Stimulated activated CD8-positive, alpha-beta memory T cell treated with anti-CD3 and anti-CD28 coated beads, Interleukin-7, amount 100 ng/mL, for 4 hours (primary cell): ENCODE results near the gene TMEM38A.
A peak's percentile ranks its signal among the peaks of the same experiment; 100 is the strongest.
"Not testable (repeated sequence)": the region's sequence is repeated elsewhere in the genome, so short reads cannot be mapped to it uniquely, and the experiment has no call there.

Experiments used
- DNase-seq, 2 donors: peaks; one replicate each; pipeline ENCODE4 v3.0.0-alpha.2; 2020; ENCODE audit warnings: low read depth in 2 of 2

The TMEM38A gene

DNA sequence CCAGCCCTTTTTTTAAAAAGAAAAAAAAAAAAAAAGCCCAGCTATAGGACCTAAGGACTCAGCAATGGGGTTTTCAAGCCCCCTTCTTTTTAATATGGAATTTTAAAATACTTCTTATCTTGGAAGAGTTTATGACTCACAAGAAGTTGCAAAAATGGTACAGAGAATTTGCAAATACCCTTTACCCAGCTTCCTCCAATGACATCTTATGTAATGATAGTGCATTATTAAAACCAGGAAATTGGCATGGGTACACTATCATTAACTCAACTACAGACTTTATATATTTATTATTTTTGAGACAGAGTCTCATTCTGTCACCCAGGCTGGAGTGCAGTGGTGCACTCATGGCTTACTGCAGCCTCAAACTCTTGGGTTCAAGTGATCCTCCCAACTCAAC is 16.1 kb downstream of the TMEM38A start:
- DNase-seq, result no peak

DNA sequence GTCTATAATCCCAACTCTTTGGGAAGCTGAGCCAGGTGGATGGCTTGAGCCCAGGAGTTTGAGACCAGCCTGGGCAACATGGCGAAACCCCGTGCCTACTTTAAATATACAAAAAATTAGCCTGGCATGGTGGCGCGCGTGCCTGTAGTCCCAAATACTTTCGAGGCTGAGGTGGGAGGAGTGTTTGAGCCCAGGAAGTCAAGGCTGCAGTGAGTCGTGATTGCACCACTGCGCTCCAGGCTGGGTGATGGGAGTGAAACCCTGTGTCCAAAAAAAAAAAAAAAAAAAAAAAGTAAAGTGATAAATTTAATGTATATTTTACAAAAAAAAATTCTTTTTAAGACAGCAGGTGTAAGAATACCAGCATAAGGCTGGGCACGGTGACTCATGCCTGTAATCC is 17.6 kb downstream of the TMEM38A start:
- no peak for DNase-seq

DNA sequence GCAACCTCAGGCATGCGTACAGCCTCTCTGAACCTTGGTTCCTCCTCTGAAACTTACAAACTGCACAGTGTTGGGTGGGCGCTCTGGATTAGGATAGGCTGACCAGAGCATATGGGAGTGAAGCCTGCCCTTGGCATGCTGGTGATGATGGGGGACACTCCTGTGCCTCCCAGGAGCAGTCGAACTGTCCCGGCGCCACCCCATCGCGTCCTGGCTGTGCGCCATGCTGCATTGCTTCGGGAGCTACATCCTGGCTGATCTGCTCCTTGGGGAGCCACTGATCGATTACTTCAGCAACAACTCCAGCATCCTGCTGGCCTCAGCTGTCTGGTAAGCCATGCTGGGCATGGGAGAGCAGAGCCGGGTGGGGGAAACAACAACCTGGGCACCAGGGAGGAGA is 18.9 kb downstream of the TMEM38A start:
- DNase-seq, result no peak

DNA sequence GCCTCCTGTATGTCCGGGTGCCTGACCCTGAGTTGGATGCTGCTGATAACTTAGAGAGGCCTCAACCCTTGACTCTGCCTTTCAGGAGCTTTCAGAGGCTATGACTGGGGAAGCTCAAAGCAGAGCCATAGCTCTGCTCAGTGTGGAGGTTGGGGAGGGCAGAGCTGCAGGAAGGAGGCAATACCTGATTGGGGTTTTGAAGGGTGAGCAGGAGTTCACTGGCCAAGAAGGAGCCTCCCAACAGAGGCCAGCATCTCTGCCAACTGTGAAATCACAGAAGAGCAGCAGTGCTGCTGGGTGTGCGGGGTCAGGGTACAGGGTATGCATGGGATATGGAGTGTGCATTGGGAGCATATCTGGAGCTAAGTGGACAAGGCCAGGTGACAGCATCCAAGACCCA is 21.6 kb downstream of the TMEM38A start:
- DNase-seq, result no peak

DNA sequence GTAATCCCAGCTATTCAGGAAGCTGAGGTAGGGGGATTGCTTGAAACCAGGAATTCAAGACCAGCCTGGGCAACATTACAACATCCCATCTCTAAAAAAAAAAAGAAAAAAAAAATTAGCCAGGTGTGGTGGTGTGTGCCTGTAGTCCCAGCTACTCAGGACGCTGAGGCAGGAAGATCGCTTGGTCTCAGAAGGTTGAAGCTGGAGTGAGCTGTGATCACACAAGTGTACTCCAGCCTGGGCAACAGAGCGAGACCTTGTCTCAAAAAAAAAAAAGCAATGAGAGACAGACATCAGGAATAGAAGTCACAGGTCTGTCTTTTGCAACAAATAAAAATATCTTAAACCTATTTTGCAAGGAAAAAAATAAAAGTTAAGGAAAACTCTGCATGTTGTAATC is 23.3 kb downstream of the TMEM38A start:
- DNase-seq, result no peak

DNA sequence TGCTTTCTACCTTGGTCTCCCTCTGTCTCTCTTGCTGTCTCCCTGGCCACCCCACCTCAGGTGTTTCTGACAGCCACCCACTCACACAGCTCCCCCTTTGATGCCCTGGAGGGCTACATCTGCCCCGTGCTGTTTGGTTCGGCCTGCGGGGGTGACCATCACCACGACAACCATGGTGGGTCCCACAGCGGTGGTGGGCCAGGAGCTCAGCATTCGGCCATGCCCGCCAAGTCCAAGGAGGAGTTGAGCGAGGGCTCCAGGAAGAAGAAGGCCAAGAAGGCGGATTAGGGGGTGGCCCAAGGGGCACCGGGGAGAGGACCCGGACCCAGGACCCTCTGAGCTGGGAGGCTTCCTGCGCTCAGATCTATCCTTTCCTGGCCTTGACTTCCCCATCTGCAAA is 27.1 kb downstream of the TMEM38A start:
- DNase-seq, result no peak

DNA sequence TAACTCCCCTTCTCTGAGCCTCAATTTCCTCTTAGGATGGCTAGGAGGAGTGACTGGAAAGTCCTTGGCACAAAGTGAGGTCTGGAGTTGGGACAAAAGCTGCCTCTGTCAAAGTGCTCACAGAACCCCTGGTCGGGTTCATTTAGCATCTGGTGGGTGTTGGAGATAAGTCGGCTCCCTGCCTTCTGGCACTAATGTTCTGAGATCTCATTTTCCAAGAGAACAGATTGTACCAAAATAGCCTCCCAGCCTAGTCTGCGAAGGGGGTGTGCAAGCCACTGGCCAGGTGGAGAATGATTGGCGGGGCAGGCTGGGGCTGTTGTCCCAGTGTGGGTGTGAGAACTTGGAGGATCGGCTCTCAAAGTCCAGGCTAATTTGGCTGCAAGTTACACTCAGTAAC is 38.0 kb downstream of the TMEM38A start:
- DNase-seq, result no peak

DNA sequence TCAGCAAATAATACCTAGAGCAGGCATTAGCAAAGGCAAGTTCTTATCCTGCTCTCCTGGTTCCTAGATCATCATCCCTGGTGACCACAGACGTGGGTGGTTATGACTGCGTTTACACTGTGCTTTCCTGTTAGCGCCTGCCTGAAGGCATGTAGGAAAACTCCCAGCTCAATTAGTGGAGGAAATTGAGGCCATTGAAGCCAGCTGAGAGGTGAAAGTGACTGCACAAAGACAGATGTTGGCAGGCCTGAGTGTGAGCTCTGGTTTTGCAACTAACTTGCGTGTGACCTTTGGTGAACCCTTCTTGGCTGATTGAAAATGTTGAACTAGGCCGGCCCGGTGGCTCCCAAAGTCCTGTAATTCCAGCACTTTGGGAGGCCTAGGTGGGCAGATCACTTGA is 41.2 kb downstream of the TMEM38A start:
- DNase-seq, result no peak

DNA sequence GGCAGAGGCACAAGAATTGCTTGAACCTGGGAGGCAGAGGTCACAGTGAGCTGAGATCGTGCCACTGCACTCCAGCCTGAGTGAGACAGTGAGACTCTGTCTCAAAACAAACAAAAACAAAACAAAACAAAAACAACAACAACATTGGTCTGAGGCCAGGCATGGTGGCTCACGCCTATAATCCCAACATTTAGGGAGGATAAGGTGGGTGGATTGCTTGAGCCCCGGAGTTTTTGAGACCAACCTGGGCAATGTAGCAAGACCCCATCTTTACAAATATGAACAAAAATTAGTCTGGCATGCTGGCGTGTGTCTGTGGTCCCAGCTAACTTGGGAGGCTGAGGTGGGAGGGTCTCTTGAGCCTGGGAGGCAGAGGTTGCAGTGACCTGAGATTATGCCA is 42.7 kb downstream of the TMEM38A start:
- DNase-seq, result no peak

DNA sequence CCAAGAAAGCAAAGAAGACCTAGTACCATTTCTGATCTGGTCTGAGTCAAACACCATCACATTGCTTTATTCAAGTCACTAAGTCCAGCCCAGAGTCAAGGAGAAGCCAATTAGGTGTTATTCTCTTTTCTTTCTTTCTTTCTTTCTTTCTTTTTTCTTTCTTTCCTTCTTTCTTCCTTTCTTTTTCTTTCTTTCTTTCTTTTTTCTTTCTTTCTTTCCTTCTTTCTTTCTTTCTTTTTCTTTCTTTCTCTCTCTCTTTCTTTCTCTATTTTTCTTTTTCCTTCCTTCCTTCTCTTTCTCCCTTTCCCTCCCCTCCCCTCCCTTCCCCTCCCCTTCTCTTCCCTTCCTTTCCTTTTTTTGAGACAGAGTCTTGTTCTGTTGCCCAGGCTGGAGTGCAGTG is 49.9 kb downstream of the TMEM38A start:
- DNase-seq, result not testable (repeated sequence)

DNA sequence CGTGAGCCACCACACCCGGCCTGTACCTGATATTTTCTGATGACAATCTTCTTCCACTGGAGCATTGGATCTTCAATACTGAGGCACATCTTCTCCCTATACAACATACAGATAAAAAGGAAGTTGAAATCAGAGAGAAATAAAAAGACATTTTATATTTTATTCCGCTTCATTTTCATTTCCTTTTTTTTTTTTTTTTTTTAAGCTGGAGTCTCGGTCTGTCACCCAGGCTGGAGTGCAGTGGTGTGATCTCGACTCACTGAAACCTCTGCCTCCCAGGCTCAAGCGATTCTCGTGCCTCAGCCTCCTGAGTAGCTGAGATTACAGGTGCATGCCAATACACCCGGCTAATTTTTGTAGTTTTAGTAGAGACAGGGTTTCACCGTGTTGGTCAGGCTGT is 51.4 kb downstream of the TMEM38A start:
- DNase-seq, result not testable (repeated sequence)

DNA sequence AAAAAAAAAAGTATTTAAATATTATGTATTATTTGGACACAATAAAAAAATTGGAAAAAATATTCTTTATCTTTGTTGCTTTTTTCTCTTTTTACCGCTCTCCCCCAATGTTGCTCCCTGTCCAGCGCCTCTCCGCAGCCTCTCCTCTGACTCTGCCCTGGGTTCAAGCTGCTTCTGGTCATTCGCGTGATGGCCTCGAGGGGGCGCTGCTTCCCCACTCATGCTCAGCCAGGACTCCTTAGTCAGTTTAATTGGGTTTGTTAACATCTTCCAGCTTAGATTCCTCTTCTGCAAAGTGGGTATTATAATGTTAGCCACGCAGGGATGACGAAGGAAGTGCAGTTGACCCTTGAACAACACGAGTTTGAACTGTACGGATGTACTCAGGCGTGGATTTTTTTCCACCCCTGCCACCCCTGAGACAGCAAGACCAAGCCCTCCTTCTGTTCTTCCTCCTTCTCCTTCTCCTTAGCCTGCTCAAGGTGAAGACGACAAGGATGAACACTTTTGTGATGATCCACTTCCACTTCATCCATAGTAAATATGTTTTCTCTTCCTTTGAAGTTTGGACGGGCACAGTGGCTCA is 53.9 kb downstream of the TMEM38A start:
- DNase-seq, result peak in 1 of 2 donors; percentile 2

DNA sequence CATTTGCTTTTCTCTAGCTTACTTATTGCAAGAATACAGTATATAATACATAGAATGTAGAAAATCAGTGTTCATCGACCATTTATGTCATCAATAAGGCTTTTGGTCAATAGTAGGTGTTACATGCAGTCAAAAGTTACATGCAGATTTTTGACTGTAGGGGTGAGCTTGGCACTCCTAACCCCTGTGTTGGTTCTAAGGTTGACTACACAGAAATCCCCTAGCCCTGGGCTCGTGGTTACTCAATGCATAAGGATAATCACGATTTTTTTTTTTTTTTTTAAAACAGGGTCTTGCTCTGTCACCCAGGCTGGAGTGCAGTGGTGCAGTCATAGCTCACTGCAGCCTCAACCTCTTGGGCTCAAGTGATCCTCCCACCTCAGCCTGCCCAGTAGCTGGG is 54.7 kb downstream of the TMEM38A start:
- no peak for DNase-seq

DNA sequence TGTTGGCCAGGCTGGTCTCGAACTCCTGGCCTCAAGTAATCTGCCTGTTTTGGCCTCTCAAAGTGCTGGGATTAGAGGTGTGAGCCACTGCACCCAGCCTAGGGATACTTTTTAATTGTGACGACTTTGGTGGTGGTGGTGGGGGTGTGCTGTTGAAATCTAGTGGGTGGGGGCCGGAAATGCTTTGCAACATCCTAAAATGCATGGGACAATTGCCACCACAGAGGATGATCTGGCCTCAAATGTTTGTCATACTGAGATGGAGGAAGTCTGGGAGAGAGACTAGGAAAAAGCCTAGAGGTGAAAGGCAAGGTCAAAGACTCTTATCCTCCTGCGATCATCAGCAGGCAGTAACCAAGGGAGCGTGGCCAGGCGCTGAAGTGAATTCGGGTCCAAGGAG is 60.1 kb downstream of the TMEM38A start:
- no peak for DNase-seq

DNA sequence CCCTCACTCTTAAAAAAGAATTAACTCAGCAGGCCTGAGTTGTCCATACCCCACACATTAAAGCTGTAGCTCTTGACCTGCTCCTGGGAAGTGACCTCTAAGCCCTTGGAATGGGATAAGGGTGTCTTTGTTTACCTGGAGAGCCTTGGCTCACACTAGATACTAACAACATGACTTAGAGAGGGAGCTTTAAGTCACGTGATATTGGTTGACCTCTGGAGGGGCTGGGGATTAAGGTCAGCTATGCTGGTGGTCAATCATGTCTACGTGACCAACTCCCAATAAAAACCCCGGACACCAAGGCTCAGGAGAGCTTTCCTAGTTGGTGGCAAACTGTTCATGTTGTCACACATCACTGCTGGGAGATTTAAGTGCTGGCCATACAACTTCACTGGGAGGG is 61.7 kb downstream of the TMEM38A start:
- DNase-seq, result no peak

DNA sequence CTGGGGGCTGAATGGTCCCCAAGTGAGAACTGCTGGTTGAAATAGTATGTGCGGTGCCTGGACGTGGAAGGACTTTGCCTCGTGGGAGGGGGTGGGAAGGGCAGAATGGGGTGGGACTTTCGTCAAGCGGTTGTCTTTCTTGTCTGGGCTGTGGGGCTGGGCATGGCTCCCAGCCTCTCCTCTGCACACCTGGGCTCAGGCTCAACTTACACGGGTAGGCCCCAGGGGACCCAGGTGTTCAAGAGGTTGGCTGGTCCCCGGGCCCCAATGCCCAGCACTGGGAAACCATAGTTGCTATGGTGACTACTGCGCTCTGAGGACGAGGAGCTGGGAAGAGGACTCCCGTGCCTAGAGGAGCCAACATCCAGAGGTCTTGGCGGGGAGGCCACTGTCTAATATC is 66.0 kb downstream of the TMEM38A start:
- no peak for DNase-seq

DNA sequence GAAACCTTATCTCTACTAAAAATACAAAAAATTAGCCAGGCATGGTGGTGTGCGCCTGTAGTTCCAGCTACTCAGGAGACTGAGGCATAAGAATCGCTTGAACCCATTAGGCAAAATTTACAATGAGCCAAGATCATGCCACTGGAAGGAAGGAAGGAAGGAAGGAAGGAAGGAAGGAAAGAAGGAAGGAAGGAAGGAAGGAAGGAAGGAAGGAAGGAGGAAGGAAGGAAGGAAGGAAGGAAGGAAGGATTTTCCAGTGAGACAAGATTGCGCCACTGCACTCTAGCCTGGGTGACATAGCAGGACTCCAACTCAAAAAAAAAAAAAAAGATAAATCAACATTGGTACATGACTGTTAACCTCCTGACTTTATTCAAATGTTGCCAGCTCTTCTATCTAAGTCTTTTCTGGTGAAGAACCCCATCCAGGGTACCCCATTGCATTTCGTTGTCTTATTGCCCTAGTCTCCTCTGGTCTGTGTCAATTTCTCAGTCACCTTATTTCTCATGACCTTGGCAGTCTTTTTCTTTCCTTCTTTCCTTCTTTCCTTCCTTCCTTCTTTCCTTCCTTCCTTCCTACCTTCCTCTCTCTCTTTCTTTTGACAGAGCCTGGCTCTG is 74.8 kb downstream of the TMEM38A start:
- not testable (repeated sequence) for DNase-seq

DNA sequence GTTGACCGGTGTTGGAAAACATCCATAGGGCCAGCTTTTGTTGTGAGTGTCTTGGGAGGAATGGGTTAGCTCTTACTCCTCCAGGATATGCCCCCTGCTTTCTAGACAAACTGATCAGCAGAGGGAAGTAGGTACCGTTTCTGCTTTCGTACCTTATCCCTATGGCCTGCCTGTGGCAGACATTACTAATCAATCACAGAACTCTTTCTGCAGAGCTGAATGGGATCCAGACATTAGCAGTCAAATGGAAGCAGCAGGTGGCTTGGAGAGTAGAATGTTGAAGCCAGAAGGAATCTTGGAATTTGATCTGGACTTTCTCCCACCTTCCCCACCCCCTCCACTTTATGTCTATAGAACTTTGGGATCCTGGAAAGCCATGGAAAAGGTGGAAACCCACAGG is 75.8 kb downstream of the TMEM38A start:
- DNase-seq, result no peak

DNA sequence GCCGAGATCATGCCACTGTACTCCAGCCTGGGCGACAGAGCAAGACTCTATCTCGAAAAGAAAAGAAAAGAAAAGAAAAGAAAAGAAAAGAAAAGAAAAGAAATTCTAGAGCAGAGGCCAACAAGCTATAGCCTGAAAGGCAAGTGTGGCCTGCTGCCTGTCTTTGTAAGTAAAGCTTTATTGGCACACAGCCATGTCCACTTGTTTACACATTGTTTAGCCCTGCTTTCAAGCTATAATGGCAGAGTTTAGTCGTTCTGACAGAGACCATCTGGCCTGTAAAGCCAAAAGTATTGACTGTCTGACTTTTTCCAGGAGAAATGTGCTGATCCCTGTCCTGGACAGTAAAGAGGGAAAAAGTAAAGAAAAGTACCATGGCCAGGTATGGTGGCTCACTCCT is 77.0 kb downstream of the TMEM38A start:
- DNase-seq, result no peak

DNA sequence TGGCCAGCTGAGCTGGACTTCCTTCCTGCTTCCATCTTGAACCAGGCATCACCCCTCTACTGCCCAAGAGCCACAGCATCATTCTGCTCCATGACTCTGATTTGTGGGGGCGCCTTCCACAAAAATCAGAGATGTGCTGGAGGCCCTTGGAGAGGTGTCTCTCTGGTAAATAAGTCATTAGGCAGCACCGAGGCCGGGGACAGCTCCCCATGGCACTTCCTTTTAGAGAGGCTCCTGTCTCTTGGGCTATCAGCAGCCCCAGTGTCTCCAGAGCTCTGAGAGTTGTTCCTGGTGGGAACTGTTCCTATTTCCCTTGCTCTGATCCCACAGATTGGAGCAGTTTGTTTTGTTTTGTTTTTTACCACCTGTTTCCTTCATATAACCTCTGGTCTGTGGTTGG is 78.6 kb downstream of the TMEM38A start:
- no peak for DNase-seq
